Thymus (tissue), 11 donors: ENCODE results near the gene PHTF2. TPM values are rescaled to one million over a fixed set of nuclear protein-coding genes. Genes with fewer than 3 reads are reported as not detected.

ENCODE experiments used
- DNase-seq, 9 donors: peaks; one replicate each; pipeline ENCODE4 v3.0.0-alpha.2; 2013; ENCODE audit warnings: low spot score in 9 of 9, low read depth in 6 of 9, missing footprints in 1 of 9
- H3K27ac ChIP-seq, 2 donors: one replicate each; pipeline ENCODE4 v1.5.1; 2013; ENCODE audit warnings: control low read depth in 1 of 2, low read depth in 1 of 2, low read length in 1 of 2, mild to moderate bottlenecking in 1 of 2, moderate library complexity in 1 of 2
- H3K27me3 ChIP-seq, 2 donors: one replicate each; pipeline ENCODE4 v1.5.1; 2013; ENCODE audit warnings: low read length in 1 of 2; ENCODE audit not compliant: control insufficient read depth in 2 of 2, insufficient read depth in 1 of 2
- H3K36me3 ChIP-seq, 2 donors: one replicate each; pipeline ENCODE4 v1.5.1; 2013; ENCODE audit warnings: low read length in 1 of 2, mild to moderate bottlenecking in 1 of 2, moderate library complexity in 1 of 2; ENCODE audit not compliant: control insufficient read depth in 2 of 2, insufficient read depth in 2 of 2
- H3K4me1 ChIP-seq, 2 donors: one replicate each; pipeline ENCODE4 v1.5.1; 2013; ENCODE audit warnings: low read length in 2 of 2; ENCODE audit not compliant: control insufficient read depth in 2 of 2, insufficient read depth in 2 of 2
- H3K4me3 ChIP-seq, 2 donors: one replicate each; pipeline ENCODE4 v1.5.1; 2013; ENCODE audit warnings: low read length in 2 of 2, control low read depth in 1 of 2, mild to moderate bottlenecking in 1 of 2
- H3K9me3 ChIP-seq, 2 donors: one replicate each; pipeline ENCODE4 v1.5.1; 2013; ENCODE audit warnings: low read length in 1 of 2, mild to moderate bottlenecking in 1 of 2; ENCODE audit not compliant: control insufficient read depth in 2 of 2, insufficient read depth in 1 of 2
- WGBS: extraction: QIAGEN DNeasy Blood & Tissue Kit; methylation state at CpG from one replicate; pipeline ENCODE4 v1.1.7; 2013; 5-methylcytosine and 5-hydroxymethylcytosine counted together
- polyA plus RNA-seq: library from polyadenylated mRNA; stranded (reverse); fragments of 200-250 nt; gene quantifications from one replicate; pipeline ENCODE4 v1.2.3, GENCODE V29; 2013
- total RNA-seq: library from RNA; stranded (reverse); fragments of 120-200 nt; gene quantifications from one replicate; pipeline ENCODE4 v1.2.4, GENCODE V29; 2013
- donor health status: healthy.

Gene PHTF2
- total and polyA plus RNA-seq, 2 donors = 10.9 to 14.1 TPM

DNA sequence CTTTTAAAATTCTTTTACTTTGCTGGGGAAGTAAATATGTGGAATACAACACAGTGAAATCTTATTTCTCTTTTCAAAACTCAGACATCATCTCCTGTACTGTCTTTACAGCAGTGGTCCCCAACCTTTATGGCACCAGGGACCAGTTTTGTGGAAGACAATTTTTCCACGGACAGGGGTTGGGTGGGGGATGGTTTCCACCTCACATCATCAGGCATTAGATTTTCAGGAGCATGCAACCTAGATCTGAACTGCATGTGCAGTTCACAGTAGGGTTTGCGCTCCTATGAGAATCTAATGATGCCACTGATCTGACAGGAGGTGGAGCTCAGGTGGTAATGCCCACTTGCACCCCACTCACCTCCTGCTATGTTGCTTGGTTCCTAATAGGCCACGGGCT, 12.6 kb upstream of the PHTF2 start:
- Histone ChIP-seq H3K4me3 (no peak overlapping the region), H3K36me3 (peaks cover 4 to 9% of the 10 kb centered on the region in 2 donors), H3K27me3 (no peaks in the 10 kb centered on the region), H3K4me1 (no peaks in the 10 kb centered on the region), H3K27ac (no peak overlapping the region), H3K9me3 (no peaks in the 10 kb centered on the region)
- no peak for DNase-seq
- 97% methylated on average over 3 of the region's 3 CpGs for WGBS

DNA sequence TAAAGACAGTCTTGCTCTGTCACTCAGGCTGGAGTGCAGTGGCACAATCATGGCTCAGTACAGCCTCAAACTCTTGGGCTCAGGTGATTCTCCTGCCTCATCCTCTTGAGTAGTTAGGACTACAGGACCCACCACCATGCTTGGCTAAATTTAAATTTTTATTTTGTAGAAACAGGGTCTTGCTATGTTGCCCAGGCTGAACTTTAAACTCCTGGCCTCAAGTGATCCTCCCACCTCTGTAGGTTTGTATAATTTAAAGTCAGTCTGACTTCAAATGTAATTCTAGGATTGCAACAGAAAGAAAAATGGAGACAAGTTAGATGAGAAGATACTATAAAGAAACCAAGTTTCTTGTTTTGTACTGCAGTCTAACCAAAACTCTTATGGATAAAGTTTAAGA, 11.8 kb upstream of the PHTF2 start:
- no peaks in the 10 kb centered on the region for H3K9me3 ChIP-seq
- no peaks in the 10 kb centered on the region for H3K27me3 ChIP-seq
- H3K27ac ChIP-seq = no peak overlapping the region
- H3K36me3 ChIP-seq = peaks cover 4 to 10% of the 10 kb centered on the region in 2 donors
- H3K4me1 ChIP-seq = no peaks in the 10 kb centered on the region
- DNase-seq = no peak
- no peak overlapping the region for H3K4me3 ChIP-seq

DNA sequence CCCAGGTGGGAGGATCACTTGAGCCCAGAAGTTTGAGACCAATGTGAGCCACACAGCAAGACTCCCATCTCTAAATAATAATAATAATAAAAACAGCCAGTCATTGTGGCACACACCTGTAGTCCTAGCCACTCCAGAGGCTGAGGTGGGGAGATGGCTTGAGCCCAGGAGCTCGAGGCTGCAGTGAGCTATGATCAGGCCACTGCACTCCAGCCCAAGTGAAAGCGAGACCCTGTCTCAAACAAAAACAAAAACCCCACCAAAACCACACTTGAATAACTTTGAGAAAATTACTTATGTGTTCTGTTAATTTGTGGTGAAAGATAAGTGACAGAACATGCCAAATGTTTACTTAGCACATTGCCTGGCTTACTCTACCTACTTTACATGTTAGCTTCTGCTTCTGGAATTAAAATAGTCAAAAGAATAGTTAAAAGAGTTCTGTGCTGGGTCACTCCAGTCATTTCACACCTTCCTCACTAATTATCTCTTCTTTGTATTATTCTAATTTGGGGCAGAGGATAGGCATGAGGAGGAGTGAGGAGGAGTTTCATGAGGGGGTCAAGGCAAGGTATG, 10.2 kb upstream of the PHTF2 start:
- no peaks in the 10 kb centered on the region for H3K9me3 ChIP-seq
- 95% methylated on average over 2 of the region's 2 CpGs for WGBS
- H3K36me3 ChIP-seq = peaks cover 4 to 8% of the 10 kb centered on the region in 2 donors
- no peak overlapping the region for H3K4me3 ChIP-seq
- no peaks in the 10 kb centered on the region for H3K27me3 ChIP-seq
- no peaks in the 10 kb centered on the region for H3K4me1 ChIP-seq
- H3K27ac ChIP-seq = no peak overlapping the region
- no peak for DNase-seq

DNA sequence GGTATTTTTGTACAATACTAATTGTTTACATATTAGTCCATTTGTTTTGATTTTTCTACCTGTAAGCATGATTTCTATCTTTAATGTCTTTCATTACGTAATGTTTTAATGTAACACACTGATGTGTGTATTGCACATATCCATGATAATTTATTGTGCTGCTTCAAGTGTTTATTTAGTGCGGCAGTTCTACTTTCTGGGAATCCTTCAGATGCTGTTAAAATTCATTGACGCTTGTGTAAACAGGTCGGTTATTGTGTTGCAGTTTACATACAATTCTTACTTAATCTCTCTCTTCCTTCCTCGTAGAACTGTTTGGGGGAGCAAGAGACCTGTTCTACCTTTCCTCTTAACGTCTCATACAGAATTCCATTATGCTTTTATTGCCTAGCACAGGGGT, 7.2 kb upstream of the PHTF2 start:
- no peak overlapping the region for H3K4me3 ChIP-seq
- no peak for DNase-seq
- peaks cover 8 to 12% of the 10 kb centered on the region in 2 donors for H3K36me3 ChIP-seq
- no peak overlapping the region for H3K27ac ChIP-seq
- WGBS = 97% methylated on average over 6 of the region's 6 CpGs
- no peaks in the 10 kb centered on the region for H3K27me3 ChIP-seq
- no peaks in the 10 kb centered on the region for H3K4me1 ChIP-seq
- H3K9me3 ChIP-seq = no peaks in the 10 kb centered on the region

DNA sequence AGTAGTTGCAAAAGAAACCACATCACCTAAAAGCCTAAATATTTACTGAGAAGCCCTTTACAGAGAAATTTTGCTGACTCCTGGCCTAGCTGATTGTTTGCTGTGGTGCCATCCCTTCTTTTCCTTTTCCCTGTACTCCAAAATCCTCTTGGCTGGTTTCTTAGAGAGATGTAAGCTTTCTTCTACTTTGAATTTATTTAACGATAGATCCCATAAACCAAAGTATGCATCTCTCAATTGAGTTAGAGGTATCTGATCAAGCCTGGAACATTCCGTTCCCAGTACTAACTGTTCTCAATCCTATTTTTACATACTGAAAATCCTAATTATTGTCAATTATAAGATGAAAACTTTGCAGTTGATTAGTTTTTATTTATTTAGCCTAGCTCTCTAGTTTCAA, 6.6 kb upstream of the PHTF2 start:
- DNase-seq = no peak
- no peak overlapping the region for H3K27ac ChIP-seq
- no peaks in the 10 kb centered on the region for H3K9me3 ChIP-seq
- H3K4me1 ChIP-seq = peaks cover 2% of the 10 kb centered on the region in 2 donors
- no peak overlapping the region for H3K4me3 ChIP-seq
- 97% methylated on average over 2 of the region's 2 CpGs for WGBS
- H3K36me3 ChIP-seq = peaks cover 7 to 12% of the 10 kb centered on the region in 2 donors
- no peaks in the 10 kb centered on the region for H3K27me3 ChIP-seq

DNA sequence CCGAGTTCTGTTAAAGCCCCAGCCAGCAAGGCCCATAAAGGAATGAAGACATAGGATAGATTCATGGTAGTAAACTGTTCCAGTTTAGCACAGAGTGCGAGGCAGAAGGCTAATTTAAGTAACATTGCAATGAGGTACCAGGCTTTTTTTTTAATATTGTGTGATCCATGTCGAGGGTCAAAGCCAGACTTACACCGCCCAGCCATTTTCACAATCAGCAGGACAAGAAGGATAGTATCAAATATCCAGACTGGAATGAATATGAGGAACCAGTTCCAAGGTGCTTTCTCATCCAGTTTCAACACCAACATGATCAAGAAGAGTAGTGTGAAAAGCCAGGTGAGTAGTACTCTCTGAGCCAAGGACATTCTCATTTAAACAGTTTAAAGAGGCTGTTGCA, 4.6 kb upstream of the PHTF2 start:
- peaks cover 7 to 12% of the 10 kb centered on the region in 2 donors for H3K36me3 ChIP-seq
- H3K4me1 ChIP-seq = peaks cover 10 to 11% of the 10 kb centered on the region in 2 donors

DNA sequence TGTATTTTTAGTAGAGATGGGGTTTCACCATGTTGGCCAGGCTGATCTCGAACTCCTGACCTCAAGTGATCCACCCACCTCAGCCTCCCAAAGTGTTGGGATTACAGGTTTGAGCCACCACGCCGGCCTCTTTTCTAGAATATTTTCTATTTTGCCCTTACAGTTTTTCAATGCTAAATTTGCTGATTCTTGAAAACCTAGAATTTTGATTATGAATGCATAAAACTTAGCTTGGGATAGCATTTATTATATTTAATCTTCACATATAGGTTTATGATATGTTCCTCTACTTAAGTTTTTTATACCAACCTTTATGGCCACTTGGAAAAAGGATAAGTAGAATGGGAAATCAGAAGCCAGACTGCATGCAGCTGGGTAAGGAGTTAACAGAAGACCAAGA, 2.5 kb upstream of the PHTF2 start:
- no peak overlapping the region for H3K27ac ChIP-seq
- H3K4me1 ChIP-seq = peaks cover 10 to 19% of the 10 kb centered on the region in 2 donors
- no peaks in the 10 kb centered on the region for H3K9me3 ChIP-seq
- H3K4me3 ChIP-seq = no peak overlapping the region
- H3K36me3 ChIP-seq = peaks cover 7 to 12% of the 10 kb centered on the region in 2 donors
- H3K27me3 ChIP-seq = no peaks in the 10 kb centered on the region
- 99% methylated on average over 3 of the region's 3 CpGs for WGBS
- DNase-seq = no peak

More for the DNA sequence above, 4.6 kb upstream of the PHTF2 start:
- Histone ChIP-seq H3K27ac (no peak overlapping the region), H3K9me3 (no peaks in the 10 kb centered on the region), H3K27me3 (no peaks in the 10 kb centered on the region), H3K4me3 (no peak overlapping the region)
- WGBS = 97% methylated on average over 4 of the region's 4 CpGs
- DNase-seq = no peak

DNA sequence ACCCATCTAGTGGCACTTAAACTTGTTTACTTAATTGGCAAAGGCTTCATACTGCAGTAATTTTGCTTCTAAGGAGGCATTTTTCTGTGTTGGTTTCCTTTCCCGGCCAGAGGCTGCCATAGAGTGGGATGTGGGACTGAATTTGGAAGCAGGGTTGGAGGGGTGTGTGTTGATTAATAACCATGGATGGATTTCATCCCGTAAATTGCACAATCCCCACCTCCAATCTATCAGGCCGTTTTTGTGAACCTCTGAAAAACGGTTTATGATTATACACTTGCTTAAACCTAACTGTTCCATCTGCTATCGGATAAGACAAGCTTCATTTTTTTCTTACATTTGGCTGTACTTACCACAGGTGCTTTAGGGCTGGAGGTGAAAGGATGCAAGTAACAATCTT, 1.6 kb upstream of the PHTF2 start:
- Histone ChIP-seq H3K9me3 (no peaks in the 10 kb centered on the region), H3K27ac (no peak overlapping the region), H3K4me1 (peaks cover 10 to 19% of the 10 kb centered on the region in 2 donors)

DNA sequence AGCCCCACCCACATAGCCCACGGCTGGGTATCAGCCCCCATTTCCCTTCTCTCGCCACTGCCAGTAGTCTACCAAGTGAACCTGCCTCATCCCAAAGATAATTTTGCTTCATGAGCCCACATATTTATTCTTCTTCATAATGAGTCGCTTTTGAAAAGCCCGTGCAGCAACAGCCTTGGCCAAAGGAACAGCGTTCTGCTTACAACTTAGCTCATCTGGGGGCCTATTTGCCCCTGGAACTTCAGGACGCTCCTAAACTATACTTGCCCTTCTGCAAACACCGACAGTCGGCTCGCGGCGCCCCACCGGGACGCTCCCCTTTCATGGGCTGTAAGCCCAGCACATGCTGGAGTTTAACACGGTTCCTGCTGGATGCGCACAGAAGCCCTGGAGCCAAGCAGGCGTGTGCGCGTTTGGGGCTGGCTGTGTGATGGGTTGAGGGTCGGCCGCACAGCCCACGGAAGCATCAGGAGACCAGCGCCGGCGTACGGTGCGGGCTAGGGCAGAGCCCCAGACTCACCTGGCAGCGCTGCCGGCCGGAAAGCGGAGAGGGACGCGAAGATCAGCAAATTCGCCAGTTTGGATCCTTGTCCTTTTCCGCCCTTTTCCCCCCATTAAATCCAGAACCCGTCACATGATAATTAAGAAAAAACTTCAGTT, 709 bp upstream of the PHTF2 start:
- Histone ChIP-seq H3K4me1 (peaks cover 10 to 19% of the 10 kb centered on the region in 2 donors), H3K9me3 (no peaks in the 10 kb centered on the region), H3K36me3 (peaks cover 7 to 9% of the 10 kb centered on the region in 2 donors), H3K27ac (peak overlapping the region; percentile 81 to 92), H3K4me3 (peak overlapping the region; percentile 76 to 94), H3K27me3 (no peaks in the 10 kb centered on the region)
- DNase-seq = no peak
- under 1% methylated on average over 35 of the region's 35 CpGs for WGBS

More for the DNA sequence above, 1.6 kb upstream of the PHTF2 start:
- peaks cover 7 to 9% of the 10 kb centered on the region in 2 donors for H3K36me3 ChIP-seq
- WGBS = 87% methylated on average over 5 of the region's 5 CpGs
- DNase-seq = no peak
- H3K4me3 ChIP-seq = peak overlapping the region in 1 of 2 donors; percentile 94
- no peaks in the 10 kb centered on the region for H3K27me3 ChIP-seq
